H1 (cell line): Measurements from ENCODE around the gene CTU1. TPM values are rescaled to one million over a fixed set of nuclear protein-coding genes. Genes with fewer than 3 reads are reported as not detected.

Experiments
- CTCF ChIA-PET: fragments of 300-600 bp; sonication (Branson Sonifier 250); formaldehyde crosslinking; loops from one replicate; lab custom pipeline; 2021; ENCODE audit not compliant: partially characterized antibody; lab: Charles Lee
- POLR2A ChIA-PET: fragments of 300-600 bp; sonication (Branson Sonifier 250); formaldehyde crosslinking; loops from one replicate; lab custom pipeline; 2021; ENCODE audit warnings: inconsistent platforms; ENCODE audit not compliant: partially characterized antibody; lab: Charles Lee
- DNase-seq, 2 experiments: peaks; one replicate each; pipeline versions ENCODE4 v3.0.0 to v3.0.0-alpha.2; 2010 to 2022; ENCODE audit warnings: low spot score in 2 of 2, low read depth in 1 of 2, mixed read lengths in 1 of 2
- FAIRE-seq: peaks from 2 replicates; lab custom pipeline; 2011; peaks lifted over from hg19 to GRCh38; lab: Jason Lieb, UNC
- H2AFZ ChIP-seq: 2 replicates; pipeline ENCODE4 v1.8.1; 2012; ENCODE audit warnings: low read length, inconsistent platforms
- H2AK5ac ChIP-seq: 2 replicates; pipeline ENCODE4 v1.6.1; 2013; ENCODE audit warnings: low read depth, low read length
- H2BK120ac ChIP-seq: replicated peaks from 2 replicates; pipeline ENCODE3; 2013; ENCODE audit warnings: low read depth, low read length, inconsistent platforms
- H2BK12ac ChIP-seq: 2 replicates; pipeline ENCODE4 v1.6.1; 2013; ENCODE audit warnings: low read depth, low read length
- H2BK15ac ChIP-seq: 2 replicates; pipeline ENCODE4 v1.6.1; 2013; ENCODE audit warnings: low read length
- H2BK20ac ChIP-seq: 2 replicates; pipeline ENCODE4 v1.6.1; 2013; ENCODE audit warnings: low read length
- H2BK5ac ChIP-seq: 2 replicates; pipeline ENCODE4 v1.6.1; 2013; ENCODE audit warnings: low read depth, low read length
- H3K14ac ChIP-seq: 2 replicates; pipeline ENCODE4 v1.6.1; 2013; ENCODE audit warnings: inconsistent platforms; ENCODE audit not compliant: insufficient read length
- H3K18ac ChIP-seq: 2 replicates; pipeline ENCODE4 v1.6.1; 2013; ENCODE audit warnings: low read length; ENCODE audit errors: extremely low read depth
- H3K23ac ChIP-seq: 2 replicates; pipeline ENCODE4 v1.6.1; 2013; ENCODE audit warnings: inconsistent platforms; ENCODE audit not compliant: insufficient read length
- H3K23me2 ChIP-seq: 2 replicates; pipeline ENCODE4 v1.6.1; 2013; ENCODE audit warnings: low read depth, low read length
- H3K27ac ChIP-seq: 2 replicates; pipeline ENCODE4 v1.6.1; 2011; ENCODE audit warnings: low read depth, low read length, inconsistent platforms
- H3K27me3 ChIP-seq, 4 experiments: replicated peaks in 1 of 4; 1 replicate in 1 of 4; 2 replicates in 3 of 4; pipeline versions ENCODE4 v1.6.1 to v1.8.1; 2011 to 2013; ENCODE audit warnings: low read length in 3 of 4, mild to moderate bottlenecking in 3 of 4, inconsistent platforms in 2 of 4, mixed read lengths in 2 of 4, moderate library complexity in 1 of 4; ENCODE audit not compliant: control insufficient read depth in 3 of 4, insufficient read depth in 3 of 4; ENCODE audit errors: extremely low read depth in 1 of 4
- H3K36me3 ChIP-seq, 4 experiments: 2 replicates each; pipeline versions ENCODE4 v1.6.1 to v1.8.1; 2011 to 2013; ENCODE audit warnings: mild to moderate bottlenecking in 4 of 4, low read length in 3 of 4, moderate library complexity in 2 of 4, control low read depth in 1 of 4, inconsistent platforms in 1 of 4; ENCODE audit not compliant: insufficient read depth in 4 of 4, control insufficient read depth in 2 of 4
- H3K4ac ChIP-seq: replicated peaks from 2 replicates; pipeline ENCODE3; 2013; ENCODE audit warnings: low read length, low read depth, mixed read lengths, inconsistent platforms; ENCODE audit not compliant: insufficient read length
- H3K4me1 ChIP-seq, 4 experiments: replicated peaks in 1 of 4; 1 replicate in 1 of 4; 2 replicates in 3 of 4; pipeline versions ENCODE4 v1.6.1 to v1.8.1; 2011 to 2013; ENCODE audit warnings: low read length in 3 of 4, inconsistent platforms in 2 of 4, mixed read lengths in 1 of 4; ENCODE audit not compliant: insufficient read depth in 4 of 4, control insufficient read depth in 3 of 4
- H3K4me2 ChIP-seq, 2 experiments: 2 replicates each; pipeline versions ENCODE4 v1.6.1 to v1.8.1; 2011 to 2013; ENCODE audit warnings: low read depth in 2 of 2, low read length in 2 of 2, control low read depth in 1 of 2, inconsistent platforms in 1 of 2, mild to moderate bottlenecking in 1 of 2; ENCODE audit not compliant: insufficient read depth in 1 of 2
- H3K4me3 ChIP-seq, 4 experiments: fragments of 200-600, 300-600 bp in 1 of 4; sonication (generic), shearing (Covaris generic), sonication (Bioruptor Twin) in 1 of 4; 2 replicates each; pipeline versions ENCODE4 v1.5.1 to v1.8.1; 2011 to 2016; ENCODE audit warnings: low read length in 4 of 4, low read depth in 3 of 4, control low read depth in 2 of 4, inconsistent platforms in 2 of 4, mild to moderate bottlenecking in 2 of 4, mixed read lengths in 1 of 4, moderate library complexity in 1 of 4; ENCODE audit not compliant: insufficient read depth in 2 of 4; ENCODE audit errors: extremely low read depth in 1 of 4
- H3K56ac ChIP-seq: replicated peaks from 2 replicates; pipeline ENCODE3; 2013; ENCODE audit warnings: low read depth, mild to moderate bottlenecking, mixed read lengths, low read length, inconsistent platforms; ENCODE audit not compliant: insufficient read length
- H3K79me1 ChIP-seq: 2 replicates; pipeline ENCODE4 v1.6.1; 2013; ENCODE audit warnings: low read depth, low read length, control low read depth
- H3K79me2 ChIP-seq, 2 experiments: 2 replicates each; pipeline versions ENCODE4 v1.6.1 to v1.8.1; 2012 to 2013; ENCODE audit warnings: low read length in 2 of 2, mild to moderate bottlenecking in 2 of 2, inconsistent platforms in 1 of 2; ENCODE audit not compliant: insufficient read depth in 2 of 2, control insufficient read depth in 1 of 2
- H3K9ac ChIP-seq, 4 experiments: replicated peaks in 1 of 4; 1 replicate in 1 of 4; 2 replicates in 3 of 4; pipeline versions ENCODE4 v1.6.1 to v1.8.1; 2011 to 2013; ENCODE audit warnings: low read depth in 3 of 4, low read length in 3 of 4, control low read depth in 2 of 4, mild to moderate bottlenecking in 2 of 4, moderate library complexity in 2 of 4, inconsistent platforms in 1 of 4; ENCODE audit errors: extremely low read depth in 1 of 4
- H3K9me3 ChIP-seq, 2 experiments: 2 replicates each; pipeline versions ENCODE4 v1.6.1 to v1.8.1; 2012 to 2013; ENCODE audit warnings: mild to moderate bottlenecking in 2 of 2, moderate library complexity in 2 of 2, control low read depth in 1 of 2, inconsistent platforms in 1 of 2, low read depth in 1 of 2, low read length in 1 of 2, mixed read lengths in 1 of 2; ENCODE audit not compliant: insufficient read depth in 2 of 2
- H4K20me1 ChIP-seq, 2 experiments: replicated peaks in 1 of 2; 2 replicates each; pipeline versions ENCODE3 to v1.8.1; 2011 to 2013; ENCODE audit warnings: inconsistent platforms in 2 of 2, low read length in 2 of 2, mild to moderate bottlenecking in 1 of 2; ENCODE audit not compliant: insufficient read depth in 2 of 2, control insufficient read depth in 1 of 2
- H4K5ac ChIP-seq: 2 replicates; pipeline ENCODE4 v1.6.1; 2013; ENCODE audit warnings: low read length, low read depth, mixed read lengths, inconsistent platforms; ENCODE audit not compliant: insufficient read length
- H4K8ac ChIP-seq: 2 replicates; pipeline ENCODE4 v1.8.0; 2013; ENCODE audit warnings: mild to moderate bottlenecking, moderate library complexity, low read length, inconsistent platforms; ENCODE audit not compliant: insufficient read depth; ENCODE audit errors: extremely low read depth
- H4K91ac ChIP-seq: replicated peaks from 2 replicates; pipeline ENCODE3; 2013; ENCODE audit warnings: low read length, mixed read lengths, inconsistent platforms; ENCODE audit not compliant: insufficient read length
- HDAC6 ChIP-seq: IDR thresholded peaks from one replicate; pipeline ENCODE4 v1.7.1; 2012; ENCODE audit warnings: low read depth, mild to moderate bottlenecking, inconsistent platforms, low read length, moderate library complexity
- RBBP5 ChIP-seq: IDR thresholded peaks from 2 replicates; pipeline ENCODE4 v1.7.1; 2012; ENCODE audit warnings: low read depth, mild to moderate bottlenecking, inconsistent platforms, low read length, moderate library complexity, borderline replicate concordance
- WGBS, 2 experiments: shearing (Covaris generic) in 1 of 2; methylation state at CpG; one replicate each; pipeline versions ENCODE4 v1.1.6 to v1.1.7; 2013 to 2015; ENCODE audit warnings: low lambda C conversion rate in 2 of 2, mixed read lengths in 2 of 2, inconsistent platforms in 1 of 2, low coverage in 1 of 2, missing lambda C conversion rate in 1 of 2; ENCODE audit not compliant: insufficient replicate concordance in 2 of 2, insufficient coverage in 1 of 2, insufficient read length in 1 of 2; ENCODE audit errors: extremely low coverage in 1 of 2, missing lambda C conversion rate in 1 of 2; 5-methylcytosine and 5-hydroxymethylcytosine counted together
- polyA plus RNA-seq, 7 experiments: library from polyadenylated mRNA; depleted of rRNA in 3 of 7; stranded (reverse) in 5 of 7; unstranded in 2 of 7; fragments of >200 nt in 5 of 7; fragments of 200-250 nt in 2 of 7; gene quantifications; 1 replicate in 5 of 7; 2 replicates in 1 of 7; 4 replicates in 1 of 7; pipeline versions ENCODE4 v1.2.1 to v1.2.3, GENCODE V29; 2011 to 2013; ENCODE audit warnings: missing spikeins in 2 of 7, mixed read lengths in 2 of 7
- total RNA-seq: library from RNA; stranded (reverse); fragmentation: NEBNext Ultra II Directional; extraction: Animal tissue kit (Norgen Biotek cat#: 25700); gene quantifications from 2 replicates; pipeline ENCODE4 v1.2.1, GENCODE V29; 2021
- TF ChIP-seq, protein P1 (sequence below): IDR thresholded peaks from 2 replicates; pipeline ENCODE4 v1.6.1; 2011; ENCODE audit warnings: low read length, improper control_type of control experiment

Gene CTU1
- total and polyA plus RNA-seq, 2 of the 8 experiments (the other 6 are each of a cell fraction or from before 2014, with no cell fraction given) = 4.6 to 7.2 TPM

GRCh38 chr19:51075998-51076397, 32.2 kb downstream of the CTU1 start:
- H3K27me3 ChIP-seq = no peaks in the 10 kb centered on the region
- no peak for FAIRE-seq
- H3K9ac ChIP-seq = no peak overlapping the region

More at GRCh38 chr19:51075998-51076397, 32.2 kb downstream of the CTU1 start:
- 93% methylated on average over 5 of the region's 5 CpGs; no CpG with 5 or more reads in 1 of the 2 experiments for WGBS, 2 experiments
- H3K23ac ChIP-seq = no peak overlapping the region
- H4K8ac ChIP-seq = no peak overlapping the region
- ChIA-PET POLR2A (interaction anchor here (0.7 kb wide), 1 partner anchor 12 kb away, joined by 3 read pairs; no protein-coding TSS in a partner anchor), CTCF (interaction anchor here (0.8 to 2.0 kb wide), 6 partner anchors 19 to 154 kb away, joined by 3 to 11 read pairs (median 4); no protein-coding TSS in a partner anchor)
- H3K4me3 ChIP-seq = no peak overlapping the region
- no peak overlapping the region for H2BK15ac ChIP-seq
- H2BK12ac ChIP-seq = no peak overlapping the region
- H3K14ac ChIP-seq = no peak overlapping the region
- H3K18ac ChIP-seq = no peak overlapping the region
- H4K5ac ChIP-seq = no peak overlapping the region
- H3K23me2 ChIP-seq = no peaks in the 10 kb centered on the region
- H3K56ac ChIP-seq = no peak overlapping the region
- TF ChIP-seq, protein P1, sequence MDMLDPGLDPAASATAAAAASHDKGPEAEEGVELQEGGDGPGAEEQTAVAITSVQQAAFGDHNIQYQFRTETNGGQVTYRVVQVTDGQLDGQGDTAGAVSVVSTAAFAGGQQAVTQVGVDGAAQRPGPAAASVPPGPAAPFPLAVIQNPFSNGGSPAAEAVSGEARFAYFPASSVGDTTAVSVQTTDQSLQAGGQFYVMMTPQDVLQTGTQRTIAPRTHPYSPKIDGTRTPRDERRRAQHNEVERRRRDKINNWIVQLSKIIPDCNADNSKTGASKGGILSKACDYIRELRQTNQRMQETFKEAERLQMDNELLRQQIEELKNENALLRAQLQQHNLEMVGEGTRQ = no peak
- TF ChIP-seq HDAC6 = no peak
- TF ChIP-seq RBBP5 = no peak
- no peak overlapping the region for H2BK20ac ChIP-seq
- H3K9me3 ChIP-seq = peaks cover 0 to 3% of the 10 kb centered on the region in 2 experiments; a peak in 1 of 4 replicates
- DNase-seq = no peak
- H3K27ac ChIP-seq = no peak overlapping the region
- no peaks in the 10 kb centered on the region for H4K20me1 ChIP-seq
- H2BK5ac ChIP-seq = no peak overlapping the region
- no peaks in the 10 kb centered on the region for H3K79me2 ChIP-seq
- H2AK5ac ChIP-seq = no peak overlapping the region
- no peaks in the 10 kb centered on the region for H3K36me3 ChIP-seq
- no peak overlapping the region for H3K4ac ChIP-seq
- H3K4me1 ChIP-seq = peaks cover 2 to 4% (median 2%) of the 10 kb centered on the region in 4 experiments; a peak in 4 of 7 replicates
- no peak overlapping the region for H3K4me2 ChIP-seq
- no peak overlapping the region for H2BK120ac ChIP-seq
- no peak overlapping the region for H4K91ac ChIP-seq
- H3K79me1 ChIP-seq = no peaks in the 10 kb centered on the region
- H2AFZ ChIP-seq = no peak overlapping the region
